ENCODE measurements around the gene UQCRHL.
"Not testable (repeated sequence)": the region's sequence is repeated elsewhere in the genome, so short reads cannot be mapped to it uniquely, and the experiment has no call there.

GRCh38 chr1:15828931-15829330 lies 21.5 kb upstream of the UQCRHL start:
- not testable (repeated sequence) for TF ChIP-seq CTCF (IDR thresholded peaks at IDR 0.05 in 2 of 3, conservative IDR thresholded peaks at IDR 0.05 in 1 of 3; ENCODE audit: control insufficient read depth in 2 of 3, extremely low read depth in 1 of 3, insufficient read depth in 1 of 3, low read depth in 3 of 3, low read length in 3 of 3); RFX5 (IDR thresholded peaks at IDR 0.05; ENCODE audit: low read depth, low read length); ZNF384 (IDR thresholded peaks at IDR 0.05; ENCODE audit: borderline replicate concordance, low read depth, low read length); TAF1 (IDR thresholded peaks at IDR 0.05; ENCODE audit: borderline replicate concordance, low read depth, low read length); KDM1A (IDR thresholded peaks at IDR 0.05; ENCODE audit: borderline replicate concordance); MYC (IDR thresholded peaks at IDR 0.05; ENCODE audit: insufficient read depth, insufficient read length, insufficient replicate concordance, low read length, severe bottlenecking); ZBTB33 (IDR thresholded peaks at IDR 0.05); GABPA (IDR thresholded peaks at IDR 0.05; ENCODE audit: low read depth); ZBTB11 (CRISPR knock-in tag; IDR thresholded peaks at IDR 0.05); EZH2 (IDR thresholded peaks at IDR 0.05; ENCODE audit: borderline replicate concordance, control insufficient read depth, low read depth, low read length); SIN3A (IDR thresholded peaks at IDR 0.05; ENCODE audit: low read depth, low read length); POLR2AphosphoS2 (IDR thresholded peaks at IDR 0.05; ENCODE audit: low read depth, low read length); POLR2A (IDR thresholded peaks at IDR 0.05; ENCODE audit: low read depth, low read length)
